HCT116 (cell line): ENCODE results near the gene POLR2J. TPM values are rescaled to one million over a fixed set of nuclear protein-coding genes. Genes with fewer than 3 reads are reported as not detected.

Experiments used
- ATAC-seq: fragments of 200-7000 bp; cut with Tn5 transposase; 2 replicates; pipeline ENCODE4 v1.9.1; 2020; ENCODE audit warnings: mild to moderate bottlenecking, moderate library complexity
- BruUV-seq: library from RNA; stranded (reverse); fragments of 400-500 nt; replicated peaks from 2 replicates; lab custom pipeline; 2021; lab: Mats Ljungman, UMichigan
- CTCF ChIA-PET: fragments of 300-600 bp; sonication (Branson Sonifier 250); formaldehyde crosslinking; loops from one replicate; lab custom pipeline; 2021; ENCODE audit warnings: antibody characterized with exemption; lab: Charles Lee
- POLR2A ChIA-PET: fragments of 300-600, 350-600 bp; sonication (Branson Sonifier 250); formaldehyde crosslinking; loops from one replicate; lab custom pipeline; 2021; ENCODE audit warnings: antibody characterized with exemption; lab: Charles Lee
- RAD21 ChIA-PET, 2 experiments: fragments of 300-600 bp; sonication (Branson Sonifier 250); formaldehyde crosslinking; loops; one replicate each; lab custom pipeline; 2023; ENCODE audit warnings: low total read pairs in 2 of 2; ENCODE audit not compliant: uncharacterized antibody in 2 of 2, unreplicated experiment in 2 of 2, low non-redundant PET in 1 of 2; lab: Charles Lee
- DNase-seq: peaks from one replicate; pipeline ENCODE4 v3.0.0-alpha.2; 2010; ENCODE audit warnings: low read depth, low spot score
- H2AFZ ChIP-seq: fragments of 200-600 bp; shearing (Covaris generic), sonication (generic); 2 replicates; pipeline ENCODE4 v1.6.1; 2017; ENCODE audit warnings: low read depth, mixed run types, mixed read lengths, antibody characterized with exemption, low read length; ENCODE audit not compliant: poor library complexity, severe bottlenecking
- H3K27ac ChIP-seq: 2 replicates; pipeline ENCODE4 v1.5.1; 2012; ENCODE audit warnings: low read depth, low read length
- H3K27me3 ChIP-seq: fragments of 200-600 bp; sonication (generic); 2 replicates; pipeline ENCODE4 v1.6.1; 2016; ENCODE audit warnings: mixed run types, low read length, mixed read lengths; ENCODE audit not compliant: insufficient read depth
- H3K36me3 ChIP-seq, 2 experiments: fragments of 200-500 bp in 1 of 2; fragments of 200-600 bp in 1 of 2; sonication (Bioruptor generic) in 1 of 2; sonication (generic) in 1 of 2; 2 replicates each; pipeline versions ENCODE4 v1.5.1 to v1.6.1; 2014 to 2016; ENCODE audit warnings: low read length in 2 of 2, inconsistent platforms in 1 of 2, mixed read lengths in 1 of 2, mixed run types in 1 of 2; ENCODE audit not compliant: insufficient read depth in 2 of 2, control insufficient read depth in 1 of 2
- H3K4me1 ChIP-seq, 2 experiments: fragments of 200-600 bp in 1 of 2; sonication (generic) in 1 of 2; 2 replicates each; pipeline versions ENCODE4 v1.5.1 to v1.6.1; 2012 to 2017; ENCODE audit warnings: low read length in 2 of 2, inconsistent platforms in 1 of 2, mild to moderate bottlenecking in 1 of 2, mixed read lengths in 1 of 2, mixed run types in 1 of 2, moderate library complexity in 1 of 2; ENCODE audit not compliant: insufficient read depth in 2 of 2, control insufficient read depth in 1 of 2
- H3K4me2 ChIP-seq: fragments of 200-600 bp; sonication (generic); 2 replicates; pipeline ENCODE4 v1.6.1; 2017; ENCODE audit warnings: mixed run types, low read length, mixed read lengths
- H3K4me3 ChIP-seq, 2 experiments: fragments of 200-600 bp in 1 of 2; sonication (generic) in 1 of 2; replicated peaks in 1 of 2; 2 replicates each; pipeline ENCODE4 v1.5.1; 2011 to 2016; ENCODE audit warnings: low read length in 2 of 2, control low read depth in 1 of 2, low read depth in 1 of 2, mild to moderate bottlenecking in 1 of 2, mixed read lengths in 1 of 2, mixed run types in 1 of 2
- H3K79me2 ChIP-seq: fragments of 200-600 bp; sonication (generic); 2 replicates; pipeline ENCODE4 v1.6.1; 2017; ENCODE audit warnings: mild to moderate bottlenecking, mixed run types, low read length, moderate library complexity, mixed read lengths; ENCODE audit not compliant: insufficient read depth
- H3K9ac ChIP-seq: fragments of 200-600 bp; sonication (generic); 2 replicates; pipeline ENCODE4 v1.6.1; 2016; ENCODE audit warnings: low read length, mixed read lengths
- H3K9me2 ChIP-seq: fragments of 200-600 bp; sonication (generic), shearing (Covaris generic); 2 replicates; pipeline ENCODE4 v1.6.1; 2017; ENCODE audit warnings: mixed run types, mild to moderate bottlenecking, moderate library complexity; ENCODE audit not compliant: insufficient read depth
- H3K9me3 ChIP-seq, 2 experiments: fragments of 200-500 bp in 1 of 2; fragments of 200-600 bp in 1 of 2; sonication (Bioruptor generic) in 1 of 2; sonication (generic) in 1 of 2; 2 replicates each; pipeline ENCODE4 v1.6.1; 2014 to 2017; ENCODE audit warnings: low read length in 2 of 2, mixed read lengths in 2 of 2, inconsistent platforms in 1 of 2, low read depth in 1 of 2, mild to moderate bottlenecking in 1 of 2, mixed run types in 1 of 2, moderate library complexity in 1 of 2; ENCODE audit not compliant: control insufficient read depth in 1 of 2, insufficient read depth in 1 of 2
- H4K20me1 ChIP-seq: fragments of 200-600 bp; sonication (generic), shearing (Covaris generic); 2 replicates; pipeline ENCODE4 v1.6.1; 2017; ENCODE audit warnings: mixed run types, mild to moderate bottlenecking, moderate library complexity; ENCODE audit not compliant: insufficient read depth
- ATF3 ChIP-seq: IDR thresholded peaks from 2 replicates; pipeline ENCODE4 v1.6.1; 2012
- CEBPB ChIP-seq: IDR thresholded peaks from 2 replicates; pipeline ENCODE4 v1.6.1; 2012; ENCODE audit warnings: low read depth
- ELF1 ChIP-seq: IDR thresholded peaks from 2 replicates; pipeline ENCODE4 v1.6.1; 2012; ENCODE audit warnings: low read depth, borderline replicate concordance
- EZH2 ChIP-seq: fragments of 200-600 bp; sonication (generic); IDR thresholded peaks from 2 replicates; pipeline ENCODE4 v1.6.1; 2017; ENCODE audit warnings: antibody characterized with exemption, mixed run types
- POLR2A ChIP-seq: IDR thresholded peaks from 2 replicates; pipeline ENCODE4 v1.7.0; 2011; ENCODE audit warnings: borderline replicate concordance; ENCODE audit not compliant: insufficient read depth, insufficient read length; ENCODE audit errors: extremely low read depth
- REST ChIP-seq: IDR thresholded peaks from 2 replicates; pipeline ENCODE4 v1.6.1; 2012; ENCODE audit warnings: low read depth
- YY1 ChIP-seq: IDR thresholded peaks from 2 replicates; pipeline ENCODE4 v1.6.1; 2011; ENCODE audit warnings: low read length, low read depth, moderate library complexity, mild to moderate bottlenecking; ENCODE audit not compliant: insufficient replicate concordance; ENCODE audit errors: extremely low read depth
- ZNF274 ChIP-seq: fragments of 200-500 bp; sonication (Bioruptor generic); IDR thresholded peaks from 2 replicates; pipeline ENCODE4 v1.6.1; 2014; ENCODE audit warnings: mild to moderate bottlenecking, low read depth, low read length, inconsistent platforms
- intact Hi-C: fragments of 100-400 bp; cut with micrococcal nuclease; formaldehyde crosslinking; loops from 2 replicates; pipeline ENCODE4 v1.10.0; 2022
- total RNA-seq: library from RNA; stranded (reverse); gene quantifications from one replicate; pipeline ENCODE4 v1.2.1, GENCODE V29; 2021; ENCODE audit not compliant: unreplicated experiment
- TF ChIP-seq, protein P1 (sequence below), 3 experiments: fragments of 200-600 bp in 1 of 3; sonication (generic) in 1 of 3; IDR thresholded peaks in 2 of 3; conservative IDR thresholded peaks in 1 of 3; 2 replicates each; pipeline ENCODE4 v1.5.1; 2012 to 2017; ENCODE audit warnings: low read depth in 2 of 3, low read length in 2 of 3, antibody characterized with exemption in 1 of 3, borderline replicate concordance in 1 of 3, control low read depth in 1 of 3, mild to moderate bottlenecking in 1 of 3, mixed read lengths in 1 of 3, mixed run types in 1 of 3, moderate library complexity in 1 of 3; ENCODE audit not compliant: insufficient read depth in 1 of 3

The POLR2J gene
- total RNA-seq, 1 experiment from 2014 or later: 54.9 TPM

DNA sequence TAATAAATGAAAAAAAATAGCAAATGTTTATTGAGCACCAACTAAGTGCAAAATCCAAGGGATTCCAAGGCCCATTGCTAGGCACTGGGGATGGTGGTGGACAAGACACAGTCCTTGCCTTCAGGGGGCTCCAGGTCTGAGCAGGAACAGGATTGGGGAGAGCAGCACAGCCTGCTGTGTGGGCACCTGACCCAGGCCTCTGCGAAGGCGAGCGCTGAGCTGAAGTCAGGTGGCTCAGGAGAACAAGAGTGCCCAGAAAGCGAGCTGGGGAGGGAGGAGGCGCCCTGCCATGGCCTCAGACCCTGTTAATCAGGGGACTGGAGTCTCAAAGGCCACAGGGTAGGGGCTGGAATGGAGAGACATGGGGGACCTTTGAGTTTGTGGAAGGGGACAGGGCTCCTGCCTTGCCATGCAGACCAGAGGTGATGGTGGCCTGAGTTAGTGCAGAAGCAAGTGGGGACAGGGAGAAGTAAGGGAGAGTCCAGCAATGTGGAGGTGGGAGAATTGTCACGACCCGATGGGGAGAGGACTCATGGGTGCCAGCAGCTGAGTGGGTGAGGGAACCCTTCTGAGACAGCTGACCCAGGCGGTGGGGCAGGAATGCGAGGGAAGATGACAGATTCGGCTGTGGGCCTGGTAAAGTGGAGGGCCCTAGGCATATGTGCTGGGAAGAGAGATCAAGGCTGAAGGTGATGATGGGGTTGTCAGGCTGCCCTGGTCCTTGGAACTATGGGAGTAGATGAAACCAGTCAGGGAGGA is 49.4 kb downstream of the POLR2J start:
- POLR2A ChIA-PET: no interaction called here
- intact Hi-C loops: no loop called here
- no peak for TF ChIP-seq POLR2A
- no peak for TF ChIP-seq REST
- TF ChIP-seq, protein P1, sequence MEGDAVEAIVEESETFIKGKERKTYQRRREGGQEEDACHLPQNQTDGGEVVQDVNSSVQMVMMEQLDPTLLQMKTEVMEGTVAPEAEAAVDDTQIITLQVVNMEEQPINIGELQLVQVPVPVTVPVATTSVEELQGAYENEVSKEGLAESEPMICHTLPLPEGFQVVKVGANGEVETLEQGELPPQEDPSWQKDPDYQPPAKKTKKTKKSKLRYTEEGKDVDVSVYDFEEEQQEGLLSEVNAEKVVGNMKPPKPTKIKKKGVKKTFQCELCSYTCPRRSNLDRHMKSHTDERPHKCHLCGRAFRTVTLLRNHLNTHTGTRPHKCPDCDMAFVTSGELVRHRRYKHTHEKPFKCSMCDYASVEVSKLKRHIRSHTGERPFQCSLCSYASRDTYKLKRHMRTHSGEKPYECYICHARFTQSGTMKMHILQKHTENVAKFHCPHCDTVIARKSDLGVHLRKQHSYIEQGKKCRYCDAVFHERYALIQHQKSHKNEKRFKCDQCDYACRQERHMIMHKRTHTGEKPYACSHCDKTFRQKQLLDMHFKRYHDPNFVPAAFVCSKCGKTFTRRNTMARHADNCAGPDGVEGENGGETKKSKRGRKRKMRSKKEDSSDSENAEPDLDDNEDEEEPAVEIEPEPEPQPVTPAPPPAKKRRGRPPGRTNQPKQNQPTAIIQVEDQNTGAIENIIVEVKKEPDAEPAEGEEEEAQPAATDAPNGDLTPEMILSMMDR (IDR thresholded peaks at IDR 0.05 in 2 of 3, conservative IDR thresholded peaks at IDR 0.05 in 1 of 3; ENCODE audit: borderline replicate concordance in 1 of 3, insufficient read depth in 1 of 3, low read depth in 2 of 3, low read length in 2 of 3): no peak
- TF ChIP-seq ELF1: no peak
- no peak for TF ChIP-seq ATF3
- TF ChIP-seq YY1: no peak
- no peak for TF ChIP-seq ZNF274
- TF ChIP-seq CEBPB: no peak
- no peak for TF ChIP-seq EZH2
- H4K20me1 ChIP-seq: no peaks in the 10 kb centered on the region
- no TSS peak for BruUV-seq
- no peak overlapping the region for H3K27ac ChIP-seq
- DNase-seq: no peak
- no peaks in the 10 kb centered on the region for H3K9me2 ChIP-seq
- no peaks in the 10 kb centered on the region for H3K9me3 ChIP-seq
- CTCF ChIA-PET: no interaction called here
- H3K4me3 ChIP-seq: no peak overlapping the region
- no peaks in the 10 kb centered on the region for H3K27me3 ChIP-seq
- no peak for ATAC-seq
- H3K4me1 ChIP-seq: peaks cover 15 to 29% of the 10 kb centered on the region in 2 experiments
- no peaks in the 10 kb centered on the region; the same call in 1 of the 2 replicates for H3K79me2 ChIP-seq
- H3K4me2 ChIP-seq: no peak overlapping the region
- H3K36me3 ChIP-seq: peaks cover 9 to 13% of the 10 kb centered on the region in 2 experiments; a peak in 3 of 4 replicates
- H2AFZ ChIP-seq: no peak overlapping the region
- RAD21 ChIA-PET: no interaction called here
- H3K9ac ChIP-seq: no peak overlapping the region
